Peyer's patch (tissue), 4 donors: ENCODE results near the gene ADAMTS15.

Experiments
- POLR2A ChIP-seq, 2 donors: fragments of 450-650 bp; IDR thresholded peaks; one replicate each; pipeline ENCODE4 v1.5.1; 2017; ENCODE audit warnings: antibody characterized with exemption in 2 of 2, mild to moderate bottlenecking in 2 of 2, moderate library complexity in 2 of 2
- TF ChIP-seq, protein P1 (sequence below), 6 experiments: fragments of 450-650 bp in 4 of 6; fragments of 200-600 bp in 2 of 6; sonication (generic) in 1 of 6; IDR thresholded peaks; one replicate each; pipeline ENCODE4 v1.5.1; 2017 to 2019; ENCODE audit warnings: antibody characterized with exemption in 6 of 6, mild to moderate bottlenecking in 3 of 6, moderate library complexity in 1 of 6

DNA sequence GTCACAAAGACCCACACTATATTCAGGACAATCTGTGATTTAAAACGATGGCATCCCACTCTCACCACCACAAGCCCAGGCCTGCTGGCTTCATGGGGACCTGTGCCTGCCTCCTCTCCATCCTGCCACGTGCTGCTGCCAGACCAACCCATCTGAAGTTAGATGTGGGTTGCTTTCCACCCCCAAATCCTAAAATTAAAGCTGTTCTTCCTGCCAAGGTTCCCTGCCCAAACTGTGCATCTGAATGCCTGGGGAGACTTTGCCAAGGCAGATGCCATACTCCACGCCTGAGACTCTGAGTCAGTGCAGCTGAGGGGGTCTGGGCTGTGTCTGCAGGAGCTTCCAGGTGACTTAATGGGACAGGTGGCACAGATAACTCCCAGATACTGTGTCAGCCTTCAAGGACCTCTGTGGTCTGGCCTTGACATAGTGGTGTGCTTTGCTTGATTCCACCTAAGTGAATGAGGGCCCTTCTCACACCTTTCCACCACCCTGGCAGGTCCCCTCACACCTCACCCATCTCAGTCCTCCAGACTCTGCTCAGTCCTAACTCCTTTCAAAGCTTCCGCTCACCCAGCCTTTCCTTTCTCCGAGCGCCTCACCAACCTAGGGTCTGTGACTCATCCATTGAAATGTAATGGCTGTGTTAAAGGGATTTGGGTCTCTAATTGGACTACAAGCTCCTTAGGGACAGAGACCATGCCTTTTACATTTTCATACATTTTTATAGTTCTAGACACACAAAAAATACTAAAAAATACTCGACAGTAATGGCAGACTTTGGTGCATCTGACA is 38.7 kb upstream of the ADAMTS15 start:
- TF ChIP-seq, protein P1, sequence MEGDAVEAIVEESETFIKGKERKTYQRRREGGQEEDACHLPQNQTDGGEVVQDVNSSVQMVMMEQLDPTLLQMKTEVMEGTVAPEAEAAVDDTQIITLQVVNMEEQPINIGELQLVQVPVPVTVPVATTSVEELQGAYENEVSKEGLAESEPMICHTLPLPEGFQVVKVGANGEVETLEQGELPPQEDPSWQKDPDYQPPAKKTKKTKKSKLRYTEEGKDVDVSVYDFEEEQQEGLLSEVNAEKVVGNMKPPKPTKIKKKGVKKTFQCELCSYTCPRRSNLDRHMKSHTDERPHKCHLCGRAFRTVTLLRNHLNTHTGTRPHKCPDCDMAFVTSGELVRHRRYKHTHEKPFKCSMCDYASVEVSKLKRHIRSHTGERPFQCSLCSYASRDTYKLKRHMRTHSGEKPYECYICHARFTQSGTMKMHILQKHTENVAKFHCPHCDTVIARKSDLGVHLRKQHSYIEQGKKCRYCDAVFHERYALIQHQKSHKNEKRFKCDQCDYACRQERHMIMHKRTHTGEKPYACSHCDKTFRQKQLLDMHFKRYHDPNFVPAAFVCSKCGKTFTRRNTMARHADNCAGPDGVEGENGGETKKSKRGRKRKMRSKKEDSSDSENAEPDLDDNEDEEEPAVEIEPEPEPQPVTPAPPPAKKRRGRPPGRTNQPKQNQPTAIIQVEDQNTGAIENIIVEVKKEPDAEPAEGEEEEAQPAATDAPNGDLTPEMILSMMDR (IDR thresholded peaks at IDR 0.05): no peak
- no peak for TF ChIP-seq POLR2A (IDR thresholded peaks at IDR 0.05)
